Gastroesophageal sphincter (tissue), 4 donors: ENCODE data around the gene STIL. TPM values are rescaled to one million over a fixed set of nuclear protein-coding genes. Genes with fewer than 3 reads are reported as not detected.

Experiments
- ATAC-seq: fragments of 150-250 bp; one replicate; pipeline ENCODE4 v1.9.1; 2016; ENCODE audit warnings: mild to moderate bottlenecking, moderate library complexity
- H3K27ac ChIP-seq, 4 donors: fragments of 200-600 bp; sonication (generic) in 3 of 4; 1 replicate in 3 of 4; 2 replicates in 1 of 4; pipeline ENCODE4 v1.5.1; 2016 to 2019
- H3K27me3 ChIP-seq: fragments of 200-600 bp; sonication (generic); one replicate; pipeline ENCODE4 v1.5.1; 2019
- H3K36me3 ChIP-seq, 2 donors: fragments of 200-600 bp; sonication (generic); one replicate each; pipeline ENCODE4 v1.5.1; 2019; ENCODE audit warnings: control low read depth in 1 of 2
- H3K4me1 ChIP-seq, 3 donors: fragments of 200-600 bp; sonication (generic); 1 replicate in 2 of 3; 2 replicates in 1 of 3; pipeline ENCODE4 v1.5.1; 2016 to 2019; ENCODE audit warnings: control low read depth in 2 of 3
- H3K4me3 ChIP-seq, 2 donors: fragments of 200-600 bp; sonication (generic); one replicate each; pipeline ENCODE4 v1.5.1; 2019; ENCODE audit warnings: mild to moderate bottlenecking in 1 of 2, moderate library complexity in 1 of 2
- H3K9me3 ChIP-seq, 3 donors: fragments of 200-600 bp; sonication (generic); one replicate each; pipeline ENCODE4 v1.5.1; 2017 to 2019; ENCODE audit warnings: control low read depth in 2 of 3
- CTCF ChIP-seq, 4 experiments: fragments of 200-600 bp in 2 of 4; fragments of 450-650 bp in 2 of 4; sonication (generic) in 1 of 4; IDR thresholded peaks; one replicate each; pipeline ENCODE4 v1.5.1; 2017 to 2019; ENCODE audit warnings: antibody characterized with exemption in 4 of 4, mild to moderate bottlenecking in 2 of 4, moderate library complexity in 2 of 4
- EP300 ChIP-seq: sonication (generic); formaldehyde crosslinking; IDR thresholded peaks from one replicate; pipeline ENCODE4 v1.6.1; 2017; ENCODE audit warnings: antibody characterized with exemption, mild to moderate bottlenecking
- POLR2A ChIP-seq, 2 donors: fragments of 450-650 bp; IDR thresholded peaks; one replicate each; pipeline ENCODE4 v1.6.1; 2017; ENCODE audit warnings: antibody characterized with exemption in 2 of 2, mild to moderate bottlenecking in 2 of 2, moderate library complexity in 1 of 2
- POLR2AphosphoS5 ChIP-seq: sonication (generic); formaldehyde crosslinking; IDR thresholded peaks from one replicate; pipeline ENCODE4 v1.6.1; 2017; ENCODE audit warnings: antibody characterized with exemption
- WGBS, 2 donors: methylation state at CpG; one replicate each; pipeline ENCODE4 v1.1.5; 2018; ENCODE audit warnings: low coverage in 1 of 2; 5-methylcytosine and 5-hydroxymethylcytosine counted together
- total RNA-seq, 4 donors: library from RNA; depleted of rRNA; stranded (reverse); fragments of >200 nt; gene quantifications; one replicate each; pipeline ENCODE4 v1.1.0, GENCODE V29; 2016

STIL gene
- total RNA-seq, 4 donors from 2014 or later, result 0.40 to 2.5 (median 0.83) TPM

DNA sequence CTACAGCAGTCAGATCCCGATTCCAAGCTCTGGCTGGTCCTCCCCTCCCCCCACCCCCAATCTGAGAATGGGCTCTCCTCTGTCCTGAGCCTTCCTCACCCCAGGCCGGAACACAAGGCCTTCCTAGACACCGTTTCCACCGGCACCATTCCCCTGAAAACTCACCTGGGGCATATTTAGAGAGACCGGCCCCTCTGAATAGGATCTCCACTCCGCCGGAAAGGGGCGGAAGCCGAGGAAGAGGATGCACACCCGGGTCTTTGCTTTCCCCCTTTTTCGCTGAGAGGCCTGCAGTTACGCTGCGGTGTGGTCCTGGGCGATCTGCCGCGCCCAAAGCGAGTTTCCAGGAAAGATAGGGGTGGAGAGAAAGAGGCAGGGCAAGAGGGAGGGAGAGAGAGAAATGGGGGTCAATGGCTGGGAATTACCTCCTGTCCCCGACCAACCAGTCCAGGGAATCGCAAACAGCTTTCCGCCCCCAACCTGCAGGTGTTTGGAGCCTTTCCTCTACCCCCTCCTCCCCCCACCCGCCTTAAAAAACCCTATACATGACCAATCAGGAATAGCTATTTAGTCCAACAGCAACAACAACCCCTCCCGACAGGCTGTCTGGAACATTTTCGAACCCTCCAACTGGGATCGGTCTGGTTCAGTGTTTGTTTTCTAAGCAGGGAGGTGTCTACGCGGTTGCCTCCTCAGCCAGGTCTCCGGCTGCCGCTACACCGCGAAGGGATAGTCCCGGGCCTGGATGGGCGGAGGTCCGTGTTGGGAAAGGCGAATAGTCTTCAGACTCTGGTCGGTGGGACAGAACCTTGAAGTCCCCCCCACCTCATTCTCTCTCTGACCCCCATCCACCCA is 84.7 kb downstream of the STIL start:
- H3K36me3 ChIP-seq, result no peaks in the 10 kb centered on the region
- peak; percentile 6 for ATAC-seq
- peaks cover 0 to 62% (median 33%) of the 10 kb centered on the region in 3 donors for H3K4me1 ChIP-seq
- 11 to 23% methylated on average over 8 of the region's 35 CpGs for WGBS, 2 donors
- H3K27ac ChIP-seq, result peak overlapping the region in 3 of 4 donors; percentile 64 to 77 (median 73)
- TF ChIP-seq CTCF (IDR thresholded peaks at IDR 0.05) (no peak), POLR2A (IDR thresholded peaks at IDR 0.05) (no peak), POLR2AphosphoS5 (no peak), EP300 (no peak)
- H3K27me3 ChIP-seq, result peaks cover 100% of the 10 kb centered on the region
- H3K9me3 ChIP-seq, result no peaks in the 10 kb centered on the region
- H3K4me3 ChIP-seq, result peak overlapping the region in 1 of 2 donors; percentile 49

DNA sequence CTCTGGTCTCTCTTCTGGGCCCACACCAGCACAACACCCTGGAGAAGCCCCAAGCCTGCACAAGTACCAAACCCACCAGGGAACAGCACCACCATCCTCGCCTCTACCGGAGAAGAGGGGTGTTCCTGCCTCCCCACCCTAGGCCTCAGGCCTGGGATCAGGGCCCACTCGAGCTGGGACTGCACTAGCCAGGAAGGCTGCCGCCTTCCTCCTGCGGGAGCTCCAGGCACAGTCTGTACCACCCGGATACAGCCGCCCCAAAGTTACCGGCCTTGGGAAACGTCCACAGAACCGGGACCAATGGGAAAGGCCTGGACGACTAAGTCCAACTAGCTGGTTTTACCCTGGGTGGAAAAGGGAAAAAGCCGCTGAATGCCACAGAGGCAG is 85.3 kb downstream of the STIL start:
- H3K4me1 ChIP-seq, result peaks cover 0 to 64% (median 33%) of the 10 kb centered on the region in 3 donors
- H3K27me3 ChIP-seq, result peaks cover 100% of the 10 kb centered on the region
- no peaks in the 10 kb centered on the region for H3K9me3 ChIP-seq
- 21 to 63% methylated on average over 4 to 5 of the region's 12 CpGs for WGBS, 2 donors
- peak; percentile 48 for ATAC-seq
- TF ChIP-seq EP300, result no peak
- H3K4me3 ChIP-seq, result peak overlapping the region in 1 of 2 donors; percentile 49
- peak overlapping the region in 3 of 4 donors; percentile 64 to 77 (median 73) for H3K27ac ChIP-seq
- no peaks in the 10 kb centered on the region for H3K36me3 ChIP-seq

GRCh38 chr1:47227341-47228232 is 86.4 kb downstream of the STIL start:
- Histone ChIP-seq H3K4me3 (peak overlapping the region in 1 of 2 donors; percentile 49), H3K9me3 (no peaks in the 10 kb centered on the region), H3K36me3 (no peaks in the 10 kb centered on the region), H3K4me1 (peaks cover 0 to 64% (median 33%) of the 10 kb centered on the region in 3 donors), H3K27ac (no peak overlapping the region), H3K27me3 (peaks cover 100% of the 10 kb centered on the region)
- TF ChIP-seq CTCF (IDR thresholded peaks at IDR 0.05), result no peak
- TF ChIP-seq POLR2A (IDR thresholded peaks at IDR 0.05), result no peak
- TF ChIP-seq EP300, result no peak
- no peak for TF ChIP-seq POLR2AphosphoS5
- 25 to 62% methylated on average over 6 to 7 of the region's 7 CpGs for WGBS, 2 donors
- ATAC-seq, result no peak

- 66 to 80% methylated on average over 3 to 4 of the region's 4 CpGs for WGBS, 2 donors
- H3K4me1 ChIP-seq, result peaks cover 0 to 57% (median 32%) of the 10 kb centered on the region in 3 donors
- no peak for ATAC-seq
- H3K9me3 ChIP-seq, result no peaks in the 10 kb centered on the region
- H3K36me3 ChIP-seq, result no peaks in the 10 kb centered on the region
- peaks cover 100% of the 10 kb centered on the region for H3K27me3 ChIP-seq
- no peak overlapping the region for H3K4me3 ChIP-seq
- TF ChIP-seq EP300, result no peak
- no peak for TF ChIP-seq CTCF (IDR thresholded peaks at IDR 0.05)
- no peak for TF ChIP-seq POLR2AphosphoS5
- H3K27ac ChIP-seq, result peak overlapping the region in 1 of 4 donors; percentile 38
These were observed 87.1 kb downstream of the STIL start for GRCh38 chr1:47226839-47227215.

DNA sequence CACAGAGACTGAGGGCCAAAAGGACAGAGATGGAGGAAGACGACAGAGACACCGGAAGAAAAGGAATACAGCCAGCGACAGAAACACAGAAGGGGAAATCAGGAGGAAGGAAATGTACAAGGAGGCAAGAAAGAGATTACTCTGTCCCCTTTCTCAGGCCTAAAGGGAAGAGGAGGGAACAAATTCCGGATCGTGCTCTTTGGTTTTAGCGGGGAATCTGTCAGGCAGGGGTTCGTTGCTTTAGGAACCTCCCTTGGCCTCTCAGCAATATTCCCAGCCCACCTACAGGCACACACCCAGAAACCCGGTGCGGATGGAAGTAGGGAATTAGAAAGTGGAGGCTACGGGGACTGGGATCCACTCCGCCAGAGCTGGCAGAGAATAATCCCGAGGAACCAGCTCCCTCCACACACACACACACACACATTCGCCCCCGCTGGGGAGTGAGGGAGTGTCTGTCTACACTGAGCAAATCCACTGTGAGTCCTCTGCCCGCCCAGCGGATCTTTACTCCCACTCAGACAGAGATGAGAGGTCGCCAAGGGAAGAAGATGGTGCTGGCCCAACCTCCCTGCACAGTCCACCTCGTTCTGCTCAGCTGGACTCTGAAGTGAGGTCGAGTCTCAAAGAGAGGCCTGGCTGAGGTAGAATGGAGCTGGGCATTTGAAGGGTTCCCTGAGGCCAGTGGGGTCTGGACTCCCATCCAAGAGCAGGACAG is 87.7 kb downstream of the STIL start:
- 15 to 22% methylated on average over 10 to 12 of the region's 19 CpGs for WGBS, 2 donors
- no peak for TF ChIP-seq CTCF (IDR thresholded peaks at IDR 0.05)
- no peak for TF ChIP-seq POLR2AphosphoS5
- no peak for TF ChIP-seq EP300
- Histone ChIP-seq H3K36me3 (no peaks in the 10 kb centered on the region), H3K27ac (peak overlapping the region in 1 of 4 donors; percentile 38), H3K27me3 (peaks cover 100% of the 10 kb centered on the region), H3K4me1 (peaks cover 0 to 51% (median 26%) of the 10 kb centered on the region in 3 donors), H3K4me3 (peak overlapping the region in 1 of 2 donors; percentile 47), H3K9me3 (no peaks in the 10 kb centered on the region)
- no peak for ATAC-seq
